Measurements from ENCODE around the gene NAA60.
"Not testable (repeated sequence)": the region's sequence is repeated elsewhere in the genome, so short reads cannot be mapped to it uniquely, and the experiment has no call there.

The NAA60 gene

GRCh38 chr16:3492356-3492755 lies 48.9 kb downstream of the NAA60 start:
- DNase-seq (ENCODE audit: low read depth, low spot score) = no peak
- TF ChIP-seq, protein P1, sequence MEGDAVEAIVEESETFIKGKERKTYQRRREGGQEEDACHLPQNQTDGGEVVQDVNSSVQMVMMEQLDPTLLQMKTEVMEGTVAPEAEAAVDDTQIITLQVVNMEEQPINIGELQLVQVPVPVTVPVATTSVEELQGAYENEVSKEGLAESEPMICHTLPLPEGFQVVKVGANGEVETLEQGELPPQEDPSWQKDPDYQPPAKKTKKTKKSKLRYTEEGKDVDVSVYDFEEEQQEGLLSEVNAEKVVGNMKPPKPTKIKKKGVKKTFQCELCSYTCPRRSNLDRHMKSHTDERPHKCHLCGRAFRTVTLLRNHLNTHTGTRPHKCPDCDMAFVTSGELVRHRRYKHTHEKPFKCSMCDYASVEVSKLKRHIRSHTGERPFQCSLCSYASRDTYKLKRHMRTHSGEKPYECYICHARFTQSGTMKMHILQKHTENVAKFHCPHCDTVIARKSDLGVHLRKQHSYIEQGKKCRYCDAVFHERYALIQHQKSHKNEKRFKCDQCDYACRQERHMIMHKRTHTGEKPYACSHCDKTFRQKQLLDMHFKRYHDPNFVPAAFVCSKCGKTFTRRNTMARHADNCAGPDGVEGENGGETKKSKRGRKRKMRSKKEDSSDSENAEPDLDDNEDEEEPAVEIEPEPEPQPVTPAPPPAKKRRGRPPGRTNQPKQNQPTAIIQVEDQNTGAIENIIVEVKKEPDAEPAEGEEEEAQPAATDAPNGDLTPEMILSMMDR (IDR thresholded peaks at IDR 0.05; ENCODE audit: insufficient read depth, low read length, missing control alignments) = no peak
- no peak overlapping the region for H3K4me3 ChIP-seq (ENCODE audit: low read depth, low read length)
- POLR2A ChIA-PET = no interaction called here
- CTCF ChIA-PET = no interaction called here

- TF ChIP-seq, protein P1 (IDR thresholded peaks at IDR 0.05; ENCODE audit: insufficient read depth, low read length, missing control alignments) = no peak
- ChIA-PET CTCF (interaction anchor here (1.4 kb wide), 1 partner anchor 11 kb away, joined by 3 read pairs; no protein-coding TSS in a partner anchor), POLR2A (no interaction called here)
- DNase-seq (ENCODE audit: low read depth, low spot score) = no peak
- H3K4me3 ChIP-seq (ENCODE audit: low read depth, low read length) = no peak overlapping the region
Observed at GRCh38 chr16:3494386-3494973, 51.0 kb downstream of the NAA60 start.

GRCh38 chr16:3495176-3495575 lies 51.7 kb downstream of the NAA60 start, which contains the start of gene C16orf90:
Gene C16orf90 (minus strand): TSS chr16:3495489. CDS start chr16:3495421, 68 bp downstream.
- no peak within 1 kb of the TSS for H3K4me3 ChIP-seq (ENCODE audit: low read depth, low read length)
- ChIA-PET POLR2A (no interaction called here), CTCF (interaction anchor here (1.4 kb wide), 1 partner anchor 11 kb away, joined by 3 read pairs; no protein-coding TSS in a partner anchor)
- TF ChIP-seq, protein P1 (IDR thresholded peaks at IDR 0.05; ENCODE audit: insufficient read depth, low read length, missing control alignments) = no peak
- DNase-seq (ENCODE audit: low read depth, low spot score) = no peak

DNA sequence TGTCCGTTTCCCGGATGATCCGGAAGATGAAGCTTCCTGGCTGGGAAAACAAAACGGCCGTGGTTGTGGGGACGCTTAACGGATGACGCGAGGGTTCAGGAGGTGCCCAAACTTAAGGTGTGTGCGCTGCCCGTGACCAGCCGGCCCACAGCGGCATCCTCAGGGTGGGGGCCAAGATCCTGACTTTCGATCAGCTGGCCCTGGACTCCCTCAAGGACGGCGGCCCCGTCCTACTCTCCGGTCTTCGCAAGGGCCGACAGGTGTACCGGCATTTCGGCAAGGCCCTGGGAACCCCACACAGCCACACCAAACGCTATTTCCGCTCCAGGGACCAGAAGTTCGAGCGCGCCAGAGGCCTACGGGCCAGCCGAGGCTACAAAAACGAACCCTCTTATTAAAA lies 52.9 kb downstream of the NAA60 start:
- H3K4me3 ChIP-seq (ENCODE audit: low read depth, low read length) = no peak overlapping the region
- DNase-seq (ENCODE audit: low read depth, low spot score) = no peak
- ChIA-PET POLR2A (no interaction called here), CTCF (interaction anchor here (1.0 kb wide), 1 partner anchor 12 kb away, joined by 3 read pairs; no protein-coding TSS in a partner anchor)
- TF ChIP-seq, protein P1 (IDR thresholded peaks at IDR 0.05; ENCODE audit: insufficient read depth, low read length, missing control alignments) = no peak

DNA sequence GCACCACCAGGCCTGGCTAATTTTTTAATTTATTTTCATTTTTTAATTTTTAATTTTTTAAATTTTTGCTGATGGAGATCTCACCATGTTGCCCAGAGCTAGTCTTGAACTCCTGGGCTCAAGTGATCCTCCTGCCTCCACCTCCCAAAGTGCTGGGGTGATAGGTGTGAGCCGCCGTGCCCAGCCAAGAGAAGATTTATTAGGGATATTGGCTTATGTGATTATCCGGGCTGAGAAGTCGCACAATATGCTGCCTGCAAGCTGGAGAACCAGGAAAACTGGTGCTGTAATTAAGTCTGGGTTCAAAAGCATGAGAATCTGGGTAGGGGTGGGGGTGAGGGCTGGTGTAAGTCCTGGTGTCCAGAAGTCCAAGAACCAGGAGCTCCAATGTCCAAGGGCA lies 54.3 kb downstream of the NAA60 start:
- no peak overlapping the region for H3K4me3 ChIP-seq (ENCODE audit: low read depth, low read length)
- DNase-seq (ENCODE audit: low read depth, low spot score) = no peak
- TF ChIP-seq, protein P1 (IDR thresholded peaks at IDR 0.05; ENCODE audit: insufficient read depth, low read length, missing control alignments) = no peak
- ChIA-PET CTCF (no interaction called here), POLR2A (no interaction called here)

- TF ChIP-seq, protein P1 (IDR thresholded peaks at IDR 0.05; ENCODE audit: insufficient read depth, low read length, missing control alignments) = no peak
- ChIA-PET CTCF (interaction anchor here (2.8 kb wide), 1 partner anchor 12 kb away, joined by 10 read pairs; no protein-coding TSS in a partner anchor), POLR2A (no interaction called here)
- DNase-seq (ENCODE audit: low read depth, low spot score) = no peak
- H3K4me3 ChIP-seq (ENCODE audit: low read depth, low read length) = no peak overlapping the region
Observed at GRCh38 chr16:3498988-3499387, 55.5 kb downstream of the NAA60 start.

DNA sequence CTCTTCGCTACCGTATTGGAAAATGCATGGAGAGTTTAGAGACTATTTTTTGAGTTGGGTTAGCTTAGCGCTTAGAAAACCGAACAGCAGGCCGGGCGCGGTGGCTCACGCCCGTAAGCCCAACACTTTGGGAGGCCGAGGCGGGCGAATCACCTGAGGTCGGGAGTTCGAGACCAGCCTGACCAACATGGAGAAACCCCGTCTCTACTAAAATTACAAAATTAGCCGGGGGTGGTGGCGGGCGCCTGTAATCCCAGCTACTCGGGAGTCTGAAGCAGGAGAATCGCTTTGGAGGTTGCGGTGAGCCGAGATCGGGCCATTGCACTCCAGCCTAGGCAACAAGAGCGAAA lies 57.9 kb downstream of the NAA60 start:
- peak overlapping the region; percentile 89 for H3K4me3 ChIP-seq (ENCODE audit: low read depth, low read length)
- DNase-seq (ENCODE audit: low read depth, low spot score); POLR2A ChIA-PET: not testable (repeated sequence)
- CTCF ChIA-PET = interaction anchor here (0.7 to 3.1 kb wide), 8 partner anchors 9 to 318 kb away, joined by 3 to 14 read pairs (median 4); no protein-coding TSS in a partner anchor
